Gastroesophageal sphincter (tissue), 4 donors: ENCODE data around the gene OR4K1. TPM values are rescaled to one million over a fixed set of nuclear protein-coding genes. Genes with fewer than 3 reads are reported as not detected.
"Not testable (repeated sequence)": the region's sequence is repeated elsewhere in the genome, so short reads cannot be mapped to it uniquely, and the experiment has no call there.

Experiments
- ATAC-seq: fragments of 150-250 bp; one replicate; pipeline ENCODE4 v1.9.1; 2016; ENCODE audit warnings: mild to moderate bottlenecking, moderate library complexity
- H3K27ac ChIP-seq, 4 donors: fragments of 200-600 bp; sonication (generic) in 3 of 4; 1 replicate in 3 of 4; 2 replicates in 1 of 4; pipeline ENCODE4 v1.5.1; 2016 to 2019
- H3K27me3 ChIP-seq: fragments of 200-600 bp; sonication (generic); one replicate; pipeline ENCODE4 v1.5.1; 2019
- H3K36me3 ChIP-seq, 2 donors: fragments of 200-600 bp; sonication (generic); one replicate each; pipeline ENCODE4 v1.5.1; 2019; ENCODE audit warnings: control low read depth in 1 of 2
- H3K4me1 ChIP-seq, 3 donors: fragments of 200-600 bp; sonication (generic); 1 replicate in 2 of 3; 2 replicates in 1 of 3; pipeline ENCODE4 v1.5.1; 2016 to 2019; ENCODE audit warnings: control low read depth in 2 of 3
- H3K4me3 ChIP-seq, 2 donors: fragments of 200-600 bp; sonication (generic); one replicate each; pipeline ENCODE4 v1.5.1; 2019; ENCODE audit warnings: mild to moderate bottlenecking in 1 of 2, moderate library complexity in 1 of 2
- H3K9me3 ChIP-seq, 3 donors: fragments of 200-600 bp; sonication (generic); one replicate each; pipeline ENCODE4 v1.5.1; 2017 to 2019; ENCODE audit warnings: control low read depth in 2 of 3
- CTCF ChIP-seq, 4 experiments: fragments of 200-600 bp in 2 of 4; fragments of 450-650 bp in 2 of 4; sonication (generic) in 1 of 4; IDR thresholded peaks; one replicate each; pipeline ENCODE4 v1.5.1; 2017 to 2019; ENCODE audit warnings: antibody characterized with exemption in 4 of 4, mild to moderate bottlenecking in 2 of 4, moderate library complexity in 2 of 4
- EP300 ChIP-seq: sonication (generic); formaldehyde crosslinking; IDR thresholded peaks from one replicate; pipeline ENCODE4 v1.6.1; 2017; ENCODE audit warnings: antibody characterized with exemption, mild to moderate bottlenecking
- POLR2A ChIP-seq, 2 donors: fragments of 450-650 bp; IDR thresholded peaks; one replicate each; pipeline ENCODE4 v1.6.1; 2017; ENCODE audit warnings: antibody characterized with exemption in 2 of 2, mild to moderate bottlenecking in 2 of 2, moderate library complexity in 1 of 2
- POLR2AphosphoS5 ChIP-seq: sonication (generic); formaldehyde crosslinking; IDR thresholded peaks from one replicate; pipeline ENCODE4 v1.6.1; 2017; ENCODE audit warnings: antibody characterized with exemption
- WGBS, 2 donors: methylation state at CpG; one replicate each; pipeline ENCODE4 v1.1.5; 2018; ENCODE audit warnings: low coverage in 1 of 2; 5-methylcytosine and 5-hydroxymethylcytosine counted together
- total RNA-seq, 4 donors: library from RNA; depleted of rRNA; stranded (reverse); fragments of >200 nt; gene quantifications; one replicate each; pipeline ENCODE4 v1.1.0, GENCODE V29; 2016

OR4K1 gene
- total RNA-seq, 4 donors from 2014 or later: not detected

GRCh38 chr14:19920021-19920657 lies 10.6 kb upstream of the OR4K1 start, which contains the start of gene OR4K5:
Gene OR4K5, plus strand, starts transcription at chr14:19920607. Its CDS starts 0 bp downstream, at chr14:19920607.
- no peak for ATAC-seq
- Histone ChIP-seq H3K27ac (no peak within 1 kb of the TSS), H3K4me1 (no peaks in the 10 kb centered on the region), H3K4me3 (no peak within 1 kb of the TSS), H3K27me3 (no peaks in the 10 kb centered on the region), H3K9me3 (no peaks in the 10 kb centered on the region), H3K36me3 (no peaks in the 10 kb centered on the region)
- TF ChIP-seq CTCF (IDR thresholded peaks at IDR 0.05): no peak
- no peak for TF ChIP-seq POLR2A (IDR thresholded peaks at IDR 0.05)
- TF ChIP-seq EP300: no peak
- TF ChIP-seq POLR2AphosphoS5: no peak

- ATAC-seq: no peak
- H3K9me3 ChIP-seq: no peaks in the 10 kb centered on the region
- H3K4me3 ChIP-seq: no peak overlapping the region
- no peaks in the 10 kb centered on the region for H3K27me3 ChIP-seq
- TF ChIP-seq CTCF (IDR thresholded peaks at IDR 0.05) (no peak), EP300 (no peak), POLR2AphosphoS5 (no peak), POLR2A (IDR thresholded peaks at IDR 0.05) (no peak)
- no peaks in the 10 kb centered on the region for H3K4me1 ChIP-seq
- H3K36me3 ChIP-seq: no peaks in the 10 kb centered on the region
- 56 to 82% methylated on average over 1 of the region's 1 CpG for WGBS, 2 donors
- no peak overlapping the region for H3K27ac ChIP-seq
Measured at GRCh38 chr14:19941668-19942067, 11.0 kb downstream of the OR4K1 start.

GRCh38 chr14:19947413-19948090 lies 16.8 kb downstream of the OR4K1 start:
- no peak for ATAC-seq

GRCh38 chr14:19949218-19949617 lies 18.5 kb downstream of the OR4K1 start:
- WGBS, 2 donors: 50 to 63% methylated on average over 2 of the region's 2 CpGs
- Histone ChIP-seq H3K4me3 (no peak overlapping the region), H3K36me3 (no peaks in the 10 kb centered on the region), H3K27me3 (no peaks in the 10 kb centered on the region), H3K4me1 (no peaks in the 10 kb centered on the region), H3K27ac (no peak overlapping the region), H3K9me3 (no peaks in the 10 kb centered on the region)
- no peak for ATAC-seq
- TF ChIP-seq CTCF (IDR thresholded peaks at IDR 0.05): no peak
- TF ChIP-seq POLR2A (IDR thresholded peaks at IDR 0.05): no peak
- no peak for TF ChIP-seq POLR2AphosphoS5
- TF ChIP-seq EP300: no peak

More at GRCh38 chr14:19947413-19948090, 16.8 kb downstream of the OR4K1 start:
- WGBS, 2 donors: 72 to 74% methylated on average over 3 of the region's 3 CpGs
- no peaks in the 10 kb centered on the region for H3K36me3 ChIP-seq
- no peaks in the 10 kb centered on the region for H3K9me3 ChIP-seq
- no peak overlapping the region for H3K27ac ChIP-seq
- no peaks in the 10 kb centered on the region for H3K4me1 ChIP-seq
- no peaks in the 10 kb centered on the region for H3K27me3 ChIP-seq
- TF ChIP-seq POLR2AphosphoS5 (no peak), CTCF (IDR thresholded peaks at IDR 0.05) (no peak), EP300 (no peak), POLR2A (IDR thresholded peaks at IDR 0.05) (no peak)
- H3K4me3 ChIP-seq: no peak overlapping the region

GRCh38 chr14:19969735-19970134 lies 39.0 kb downstream of the OR4K1 start:
- H3K36me3 ChIP-seq, H3K9me3 ChIP-seq, ATAC-seq, H3K27ac ChIP-seq, H3K4me3 ChIP-seq, H3K4me1 ChIP-seq, H3K27me3 ChIP-seq: not testable (repeated sequence)
- 47 to 86% methylated on average over 2 of the region's 2 CpGs for WGBS, 2 donors
